GM21529 (cell line): ENCODE measurements around the gene LOXHD1.

Source experiments
- ATAC-seq: cut with Tn5 transposase; IDR thresholded peaks from one replicate; pipeline ENCODE4 v1.9.1; 2021; ENCODE audit not compliant: unreplicated experiment

The LOXHD1 gene

GRCh38 chr18:46482831-46483230 lies 174.2 kb downstream of the LOXHD1 start:
- ATAC-seq: no peak

GRCh38 chr18:46481847-46482245 lies 175.2 kb downstream of the LOXHD1 start:
- no peak for ATAC-seq

- no peak for ATAC-seq
These were observed 175.8 kb downstream of the LOXHD1 start for GRCh38 chr18:46481048-46481846.

GRCh38 chr18:46480226-46480625 lies 176.8 kb downstream of the LOXHD1 start:
- ATAC-seq: no peak

GRCh38 chr18:46478796-46479195 lies 178.2 kb downstream of the LOXHD1 start:
- no peak for ATAC-seq

GRCh38 chr18:46477425-46478011 lies 179.5 kb downstream of the LOXHD1 start:
- no peak for ATAC-seq

GRCh38 chr18:46475390-46475752 lies 181.6 kb downstream of the LOXHD1 start:
- ATAC-seq: no peak

- ATAC-seq: no peak
These were observed 182.3 kb downstream of the LOXHD1 start for GRCh38 chr18:46474487-46475389.

- ATAC-seq: no peak
These were observed 185.1 kb downstream of the LOXHD1 start for GRCh38 chr18:46471809-46472498.

GRCh38 chr18:46470714-46471113 lies 186.3 kb downstream of the LOXHD1 start:
- no peak for ATAC-seq

- ATAC-seq: no peak
These were observed 187.7 kb downstream of the LOXHD1 start for GRCh38 chr18:46469186-46469915.

- ATAC-seq: no peak
These were observed 188.4 kb downstream of the LOXHD1 start for GRCh38 chr18:46468426-46469180.

- no peak for ATAC-seq
These were observed 190.5 kb downstream of the LOXHD1 start for GRCh38 chr18:46466234-46467160.

- no peak for ATAC-seq
These were observed 191.9 kb downstream of the LOXHD1 start for GRCh38 chr18:46464926-46465655.

GRCh38 chr18:46462523-46462922 lies 194.5 kb downstream of the LOXHD1 start:
- no peak for ATAC-seq

- no peak for ATAC-seq
These were observed 195.0 kb downstream of the LOXHD1 start for GRCh38 chr18:46461993-46462392.

- no peak for ATAC-seq
These were observed 196.3 kb downstream of the LOXHD1 start for GRCh38 chr18:46460754-46461153.
